ENCODE results near the gene HDGFL1. TPM values are rescaled to one million over a fixed set of nuclear protein-coding genes. Genes with fewer than 3 reads are reported as not detected.

The HDGFL1 gene
- total RNA-seq, 1 experiment from 2014 or later, result not detected

- no peaks in the 10 kb centered on the region for H3F3A ChIP-seq (ENCODE audit: low read length, unreplicated experiment)
- DNase-seq (no peak), ATAC-seq (no peak)
- BruUV-seq (replicated peaks), result no TSS peak
- H3K36me3 ChIP-seq (ENCODE audit: low read depth, low read length), result no peaks in the 10 kb centered on the region
- intact Hi-C loops (cut with micrococcal nuclease), result no loop called here
- H3K79me2 ChIP-seq (ENCODE audit: low read length), result no peaks in the 10 kb centered on the region
- H3K27me3 ChIP-seq (ENCODE audit: low read length), result no peaks in the 10 kb centered on the region
- no peaks in the 10 kb centered on the region for H3K9me2 ChIP-seq (replicated peaks; ENCODE audit: low read length)
- H3K4me2 ChIP-seq (ENCODE audit: low read length), result no peak overlapping the region
- H2AFZ ChIP-seq (ENCODE audit: low read length), result no peak overlapping the region
- no peak overlapping the region for H3K9ac ChIP-seq (ENCODE audit: low read length)
- no peaks in the 10 kb centered on the region for H3K4me1 ChIP-seq (ENCODE audit: insufficient read depth, low read length)
- H3K27ac ChIP-seq (ENCODE audit: low read length), result no peak overlapping the region
- no peaks in the 10 kb centered on the region for H3K9me3 ChIP-seq (ENCODE audit: low read length)
- no peak for TF ChIP-seq EZH2phosphoT487 (IDR thresholded peaks at IDR 0.05; ENCODE audit: borderline replicate concordance, low read length)
- H3K4me3 ChIP-seq (ENCODE audit: low read length), result no peak overlapping the region
- no peaks in the 10 kb centered on the region for H4K20me1 ChIP-seq (ENCODE audit: low read length)
- ChIA-PET POLR2A (ENCODE audit: unreplicated experiment) (no interaction called here), CTCF (no interaction called here)
Measured at GRCh38 chr6:22583927-22584326, 14.6 kb downstream of the HDGFL1 start.

GRCh38 chr6:22589118-22589517 lies 19.8 kb downstream of the HDGFL1 start:
- intact Hi-C loops (cut with micrococcal nuclease), result no loop called here
- no peak for DNase-seq
- Histone ChIP-seq H3K4me1 (ENCODE audit: insufficient read depth, low read length) (no peaks in the 10 kb centered on the region), H3K4me3 (ENCODE audit: low read length) (no peak overlapping the region), H3K4me2 (ENCODE audit: low read length) (no peak overlapping the region), H2AFZ (ENCODE audit: low read length) (no peak overlapping the region), H3F3A (ENCODE audit: low read length, unreplicated experiment) (no peaks in the 10 kb centered on the region), H3K9ac (ENCODE audit: low read length) (no peak overlapping the region), H3K27me3 (ENCODE audit: low read length) (no peaks in the 10 kb centered on the region), H3K9me3 (ENCODE audit: low read length) (no peaks in the 10 kb centered on the region), H4K20me1 (ENCODE audit: low read length) (no peaks in the 10 kb centered on the region), H3K79me2 (ENCODE audit: low read length) (no peaks in the 10 kb centered on the region), H3K36me3 (ENCODE audit: low read depth, low read length) (no peaks in the 10 kb centered on the region), H3K9me2 (replicated peaks; ENCODE audit: low read length) (no peaks in the 10 kb centered on the region), H3K27ac (ENCODE audit: low read length) (no peak overlapping the region)
- ATAC-seq, result no peak
- POLR2A ChIA-PET (ENCODE audit: unreplicated experiment), result no interaction called here
- TF ChIP-seq EZH2phosphoT487 (IDR thresholded peaks at IDR 0.05; ENCODE audit: borderline replicate concordance, low read length), result no peak
- TF ChIP-seq CTCF (conservative IDR thresholded peaks at IDR 0.05; ENCODE audit: low read depth, low read length), result no peak
- TF ChIP-seq EZH2 (IDR thresholded peaks at IDR 0.05; ENCODE audit: low read length, unreplicated experiment), result no peak
- BruUV-seq (replicated peaks), result no TSS peak
- CTCF ChIA-PET, result no interaction called here

GRCh38 chr6:22590423-22590822 lies 21.1 kb downstream of the HDGFL1 start:
- DNase-seq (no peak), ATAC-seq (no peak)
- Histone ChIP-seq H3K4me1 (ENCODE audit: insufficient read depth, low read length) (peaks cover under 1% of the 10 kb centered on the region; the same call in 1 of the 2 replicates), H3K27me3 (ENCODE audit: low read length) (no peaks in the 10 kb centered on the region), H3K27ac (ENCODE audit: low read length) (no peak overlapping the region), H3K4me2 (ENCODE audit: low read length) (no peak overlapping the region), H2AFZ (ENCODE audit: low read length) (no peak overlapping the region), H3K9me2 (replicated peaks; ENCODE audit: low read length) (no peaks in the 10 kb centered on the region), H3K4me3 (ENCODE audit: low read length) (no peak overlapping the region), H3K79me2 (ENCODE audit: low read length) (no peaks in the 10 kb centered on the region), H3K9me3 (ENCODE audit: low read length) (no peaks in the 10 kb centered on the region), H3K36me3 (ENCODE audit: low read depth, low read length) (no peaks in the 10 kb centered on the region), H4K20me1 (ENCODE audit: low read length) (no peaks in the 10 kb centered on the region), H3F3A (ENCODE audit: low read length, unreplicated experiment) (no peaks in the 10 kb centered on the region), H3K9ac (ENCODE audit: low read length) (no peak overlapping the region)
- TF ChIP-seq EZH2phosphoT487 (IDR thresholded peaks at IDR 0.05; ENCODE audit: borderline replicate concordance, low read length), result no peak
- TF ChIP-seq EZH2 (IDR thresholded peaks at IDR 0.05; ENCODE audit: low read length, unreplicated experiment), result no peak
- no peak for TF ChIP-seq CTCF (conservative IDR thresholded peaks at IDR 0.05; ENCODE audit: low read depth, low read length)
- CTCF ChIA-PET, result no interaction called here
- no TSS peak for BruUV-seq (replicated peaks)
- intact Hi-C loops (cut with micrococcal nuclease), result no loop called here
- POLR2A ChIA-PET (ENCODE audit: unreplicated experiment), result no interaction called here
